ENCODE data around the gene DGKD.

Gene DGKD

GRCh38 chr2:233485726-233486125, 131.4 kb downstream of the DGKD start:
- H2AFZ ChIP-seq (ENCODE audit: low read length), result no peak overlapping the region
- H4K20me1 ChIP-seq (ENCODE audit: insufficient read depth, low read length, poor library complexity, severe bottlenecking), result no peaks in the 10 kb centered on the region
- TF ChIP-seq CTCF (conservative IDR thresholded peaks at IDR 0.05; ENCODE audit: low read length) (no peak), EZH2phosphoT487 (IDR thresholded peaks at IDR 0.05; ENCODE audit: borderline replicate concordance) (no peak)
- H3F3A ChIP-seq (ENCODE audit: low read depth), result no peaks in the 10 kb centered on the region
- no peak overlapping the region for H3K4me3 ChIP-seq (ENCODE audit: low read length, poor library complexity, severe bottlenecking)
- no peaks in the 10 kb centered on the region for H3K9me2 ChIP-seq (replicated peaks; ENCODE audit: low read depth, low read length)
- no peaks in the 10 kb centered on the region for H3K4me1 ChIP-seq (ENCODE audit: insufficient read depth, low read length, poor library complexity, severe bottlenecking)
- H3K27me3 ChIP-seq (ENCODE audit: insufficient read depth, low read length, poor library complexity, severe bottlenecking), result no peaks in the 10 kb centered on the region
- peaks cover 8% of the 10 kb centered on the region; the same call in 1 of the 2 replicates for H3K36me3 ChIP-seq (ENCODE audit: insufficient read depth, low read length)
- no peaks in the 10 kb centered on the region for H3K9me3 ChIP-seq (ENCODE audit: insufficient read depth, low read depth, low read length)
- H3K4me2 ChIP-seq (ENCODE audit: low read depth, low read length, poor library complexity, severe bottlenecking), result no peak overlapping the region
- H3K9ac ChIP-seq (ENCODE audit: low read depth, low read length, poor library complexity, severe bottlenecking), result no peak overlapping the region
- H3K79me2 ChIP-seq (ENCODE audit: insufficient read depth, low read length), result no peaks in the 10 kb centered on the region

GRCh38 chr2:233486357-233486756, 132.1 kb downstream of the DGKD start:
- no peak for TF ChIP-seq EZH2phosphoT487 (IDR thresholded peaks at IDR 0.05; ENCODE audit: borderline replicate concordance)
- TF ChIP-seq CTCF (conservative IDR thresholded peaks at IDR 0.05; ENCODE audit: low read length), result no peak
- no peaks in the 10 kb centered on the region for H3K4me1 ChIP-seq (ENCODE audit: insufficient read depth, low read length, poor library complexity, severe bottlenecking)

GRCh38 chr2:233486778-233487552, 132.7 kb downstream of the DGKD start:
- Histone ChIP-seq H2AFZ (ENCODE audit: low read length) (no peak overlapping the region), H3K36me3 (ENCODE audit: insufficient read depth, low read length) (peaks cover 8% of the 10 kb centered on the region; the same call in 1 of the 2 replicates)

More at GRCh38 chr2:233486357-233486756, 132.1 kb downstream of the DGKD start:
- Histone ChIP-seq H3K36me3 (ENCODE audit: insufficient read depth, low read length) (peaks cover 8% of the 10 kb centered on the region; the same call in 1 of the 2 replicates), H3K79me2 (ENCODE audit: insufficient read depth, low read length) (no peaks in the 10 kb centered on the region), H2AFZ (ENCODE audit: low read length) (no peak overlapping the region), H3K27me3 (ENCODE audit: insufficient read depth, low read length, poor library complexity, severe bottlenecking) (no peaks in the 10 kb centered on the region), H3K9me2 (replicated peaks; ENCODE audit: low read depth, low read length) (no peaks in the 10 kb centered on the region), H3K9ac (ENCODE audit: low read depth, low read length, poor library complexity, severe bottlenecking) (no peak overlapping the region), H3K4me2 (ENCODE audit: low read depth, low read length, poor library complexity, severe bottlenecking) (no peak overlapping the region), H4K20me1 (ENCODE audit: insufficient read depth, low read length, poor library complexity, severe bottlenecking) (no peaks in the 10 kb centered on the region), H3F3A (ENCODE audit: low read depth) (no peaks in the 10 kb centered on the region), H3K9me3 (ENCODE audit: insufficient read depth, low read depth, low read length) (no peaks in the 10 kb centered on the region), H3K4me3 (ENCODE audit: low read length, poor library complexity, severe bottlenecking) (no peak overlapping the region)

More at GRCh38 chr2:233486778-233487552, 132.7 kb downstream of the DGKD start:
- H3K4me3 ChIP-seq (ENCODE audit: low read length, poor library complexity, severe bottlenecking), result no peak overlapping the region
- no peaks in the 10 kb centered on the region for H3K9me2 ChIP-seq (replicated peaks; ENCODE audit: low read depth, low read length)
- no peaks in the 10 kb centered on the region for H4K20me1 ChIP-seq (ENCODE audit: insufficient read depth, low read length, poor library complexity, severe bottlenecking)
- H3K4me2 ChIP-seq (ENCODE audit: low read depth, low read length, poor library complexity, severe bottlenecking), result no peak overlapping the region
- no peaks in the 10 kb centered on the region for H3K4me1 ChIP-seq (ENCODE audit: insufficient read depth, low read length, poor library complexity, severe bottlenecking)
- H3K79me2 ChIP-seq (ENCODE audit: insufficient read depth, low read length), result no peaks in the 10 kb centered on the region
- TF ChIP-seq EZH2phosphoT487 (IDR thresholded peaks at IDR 0.05; ENCODE audit: borderline replicate concordance), result no peak
- TF ChIP-seq CTCF (conservative IDR thresholded peaks at IDR 0.05; ENCODE audit: low read length), result no peak
- no peaks in the 10 kb centered on the region for H3K27me3 ChIP-seq (ENCODE audit: insufficient read depth, low read length, poor library complexity, severe bottlenecking)
- H3K9ac ChIP-seq (ENCODE audit: low read depth, low read length, poor library complexity, severe bottlenecking), result no peak overlapping the region
- H3F3A ChIP-seq (ENCODE audit: low read depth), result no peaks in the 10 kb centered on the region
- H3K9me3 ChIP-seq (ENCODE audit: insufficient read depth, low read depth, low read length), result no peaks in the 10 kb centered on the region

Data from Loucy (cell line).